ENCODE data around the gene CCDC6. TPM values are rescaled to one million over a fixed set of nuclear protein-coding genes. Genes with fewer than 3 reads are reported as not detected.

Gene CCDC6
- polyA plus RNA-seq, 2 of the 4 experiments (the other 2 are of a cell fraction), result 21.4 to 43.5 TPM

- FAIRE-seq, result no peak
- no peaks in the 10 kb centered on the region for H3K4me1 ChIP-seq
- no peaks in the 10 kb centered on the region for H3K9me3 ChIP-seq
- no peak overlapping the region for H3K4me3 ChIP-seq
- DNase-seq (ENCODE audit: low read depth in 1 of 2, low spot score in 1 of 2), result no peak
- no peak overlapping the region for H3K4me2 ChIP-seq
- ChIA-PET CTCF (no interaction called here), POLR2A (no interaction called here)
- TF ChIP-seq HMGXB4 (CRISPR knock-in tag; IDR thresholded peaks at IDR 0.05; ENCODE audit: borderline replicate concordance), result no peak
- WGBS (ENCODE audit: missing lambda C conversion rate), result 93% methylated on average over 3 of the region's 3 CpGs
- no peak for ATAC-seq
- H3K27ac ChIP-seq, result no peak overlapping the region
These were observed 91.5 kb downstream of the CCDC6 start for GRCh38 chr10:59814878-59815277.

GRCh38 chr10:59812519-59813122 lies 93.7 kb downstream of the CCDC6 start:
- Histone ChIP-seq H3K4me3 (no peak overlapping the region), H3K27ac (no peak overlapping the region), H3K4me2 (no peak overlapping the region), H3K9me3 (no peaks in the 10 kb centered on the region), H3K4me1 (no peaks in the 10 kb centered on the region)
- TF ChIP-seq CHD4 (IDR thresholded peaks at IDR 0.05; ENCODE audit: borderline replicate concordance) (no peak), RARB (CRISPR knock-in tag; IDR thresholded peaks at IDR 0.05) (no peak), MAZ (IDR thresholded peaks at IDR 0.05; ENCODE audit: borderline replicate concordance, low read depth, low read length) (no peak), HOXB13 (CRISPR knock-in tag; IDR thresholded peaks at IDR 0.05; ENCODE audit: low read depth) (no peak), EHMT2 (IDR thresholded peaks at IDR 0.05; ENCODE audit: low read depth) (no peak), HOXB5 (CRISPR knock-in tag; IDR thresholded peaks at IDR 0.05) (no peak), ZFP36 (IDR thresholded peaks at IDR 0.05; ENCODE audit: borderline replicate concordance, partially characterized antibody) (no peak), ZC3H11A (IDR thresholded peaks at IDR 0.05) (no peak), RNF2 (IDR thresholded peaks at IDR 0.05; ENCODE audit: borderline replicate concordance, low read depth) (no peak), RAD21 (conservative IDR thresholded peaks at IDR 0.05 in 1 of 2, IDR thresholded peaks at IDR 0.05 in 1 of 2) (no peak), NFE2L2 (conservative IDR thresholded peaks at IDR 0.05; ENCODE audit: low read length) (no peak), RCOR1 (IDR thresholded peaks at IDR 0.05; ENCODE audit: low read depth, low read length) (no peak), GATA3 (IDR thresholded peaks at IDR 0.05; ENCODE audit: borderline replicate concordance) (no peak), CEBPB (IDR thresholded peaks at IDR 0.05) (no peak), HMGXB4 (CRISPR knock-in tag; IDR thresholded peaks at IDR 0.05; ENCODE audit: borderline replicate concordance) (no peak), POLR2A (IDR thresholded peaks at IDR 0.05; ENCODE audit: low read length) (no peak)
- CTCF ChIA-PET, result interaction anchor here (1.0 to 1.4 kb wide), 2 partner anchors 11 to 18 kb away, joined by 4 to 5 read pairs; no protein-coding TSS in a partner anchor
- ATAC-seq, result no peak
- WGBS (ENCODE audit: missing lambda C conversion rate), result 96% methylated on average over 7 of the region's 7 CpGs
- DNase-seq (ENCODE audit: low read depth in 1 of 2, low spot score in 1 of 2), result no peak
- FAIRE-seq, result no peak
- POLR2A ChIA-PET, result no interaction called here

- 96% methylated on average over 2 of the region's 2 CpGs for WGBS (ENCODE audit: missing lambda C conversion rate)
- H3K4me2 ChIP-seq, result no peak overlapping the region
- ATAC-seq (no peak), FAIRE-seq (no peak), DNase-seq (ENCODE audit: low read depth in 1 of 2, low spot score in 1 of 2) (no peak)
- POLR2A ChIA-PET, result no interaction called here
- CTCF ChIA-PET, result interaction anchor here (0.8 to 3.1 kb wide), 5 partner anchors 10 to 187 kb away, joined by 3 to 17 read pairs (median 4); no protein-coding TSS in a partner anchor
- no peak overlapping the region for H3K4me3 ChIP-seq
- no peaks in the 10 kb centered on the region for H3K4me1 ChIP-seq
- no peak overlapping the region for H3K27ac ChIP-seq
- H3K9me3 ChIP-seq, result no peaks in the 10 kb centered on the region
- TF ChIP-seq KDM1A (IDR thresholded peaks at IDR 0.05; ENCODE audit: low read depth), result no peak
- TF ChIP-seq EHMT2 (IDR thresholded peaks at IDR 0.05; ENCODE audit: low read depth), result no peak
- TF ChIP-seq TP53 (CRISPR knock-in tag; IDR thresholded peaks at IDR 0.05), result no peak
- TF ChIP-seq RARB (CRISPR knock-in tag; IDR thresholded peaks at IDR 0.05), result no peak
- TF ChIP-seq PHF8 (IDR thresholded peaks at IDR 0.05; ENCODE audit: borderline replicate concordance, low read depth), result no peak
- no peak for TF ChIP-seq KDM5A (IDR thresholded peaks at IDR 0.05)
- no peak for TF ChIP-seq RCOR1 (IDR thresholded peaks at IDR 0.05; ENCODE audit: low read depth, low read length)
- no peak for TF ChIP-seq ATOH8 (CRISPR knock-in tag; IDR thresholded peaks at IDR 0.05; ENCODE audit: low read depth)
- no peak for TF ChIP-seq HOXB13 (CRISPR knock-in tag; IDR thresholded peaks at IDR 0.05; ENCODE audit: low read depth)
- TF ChIP-seq USF2 (IDR thresholded peaks at IDR 0.05), result no peak
- no peak for TF ChIP-seq ELK1 (IDR thresholded peaks at IDR 0.05; ENCODE audit: low read depth, low read length)
- no peak for TF ChIP-seq RFX5 (IDR thresholded peaks at IDR 0.05)
- no peak for TF ChIP-seq BCL3 (IDR thresholded peaks at IDR 0.05)
- no peak for TF ChIP-seq POLR2AphosphoS2 (conservative IDR thresholded peaks at IDR 0.05; ENCODE audit: low read length)
These were observed 96.7 kb downstream of the CCDC6 start for GRCh38 chr10:59809644-59809974.

Measured in A549 (cell line).